Ascending aorta (tissue), 2 donors: ENCODE results near the gene BTN3A1. TPM values are rescaled to one million over a fixed set of nuclear protein-coding genes. Genes with fewer than 3 reads are reported as not detected.

Experiments
- DNase-seq, 2 donors: peaks; one replicate each; pipeline ENCODE4 v3.0.0-alpha.2; 2019; ENCODE audit warnings: low spot score in 2 of 2
- H3K27ac ChIP-seq, 2 donors: fragments of 200-600 bp; sonication (generic); one replicate each; pipeline ENCODE4 v1.5.1; 2016 to 2017; ENCODE audit warnings: mild to moderate bottlenecking in 1 of 2
- H3K27me3 ChIP-seq: fragments of 200-600 bp; sonication (generic); one replicate; pipeline ENCODE4 v1.5.1; 2017
- H3K36me3 ChIP-seq, 2 donors: fragments of 200-600 bp; sonication (generic); one replicate each; pipeline ENCODE4 v1.5.1; 2016
- H3K4me1 ChIP-seq, 2 donors: fragments of 200-600 bp; sonication (generic); one replicate each; pipeline ENCODE4 v1.5.1; 2016 to 2017; ENCODE audit warnings: mild to moderate bottlenecking in 1 of 2
- H3K4me3 ChIP-seq, 2 donors: fragments of 200-600 bp; sonication (generic); one replicate each; pipeline ENCODE4 v1.5.1; 2016 to 2017; ENCODE audit warnings: mild to moderate bottlenecking in 1 of 2
- H3K9me3 ChIP-seq, 2 donors: fragments of 200-600 bp; sonication (generic); one replicate each; pipeline ENCODE4 v1.5.1; 2016
- CTCF ChIP-seq, 3 experiments: fragments of 200-600 bp in 2 of 3; fragments of 450-650 bp in 1 of 3; sonication (generic) in 2 of 3; IDR thresholded peaks; one replicate each; pipeline ENCODE4 v1.5.1; 2016 to 2019; ENCODE audit warnings: antibody characterized with exemption in 3 of 3, mild to moderate bottlenecking in 1 of 3, moderate library complexity in 1 of 3
- intact Hi-C: fragments of 100-400 bp; cut with DNase I; formaldehyde crosslinking; loops from one replicate; pipeline ENCODE4 v1.15.1; 2023
- total RNA-seq: library from RNA; depleted of rRNA; stranded (reverse); fragments of >200 nt; gene quantifications from one replicate; pipeline ENCODE4 v1.1.0, GENCODE V29; 2016

The BTN3A1 gene
- total RNA-seq, 1 donor from 2014 or later: 7.7 TPM

GRCh38 chr6:26445934-26446667, 44.0 kb downstream of the BTN3A1 start:
- H3K4me1 ChIP-seq: peaks cover 0 to under 1% of the 10 kb centered on the region in 2 donors
- H3K36me3 ChIP-seq: peaks cover 0 to 4% of the 10 kb centered on the region in 2 donors
- H3K27ac ChIP-seq: no peak overlapping the region
- DNase-seq: no peak
- no peak overlapping the region for H3K4me3 ChIP-seq
- no peak for TF ChIP-seq CTCF (IDR thresholded peaks at IDR 0.05)
- intact Hi-C loops: no loop called here
- no peaks in the 10 kb centered on the region for H3K27me3 ChIP-seq
- no peaks in the 10 kb centered on the region for H3K9me3 ChIP-seq

- no peak for DNase-seq
- Histone ChIP-seq H3K36me3 (peaks cover 0 to 4% of the 10 kb centered on the region in 2 donors), H3K4me1 (no peaks in the 10 kb centered on the region), H3K27ac (no peak overlapping the region), H3K9me3 (no peaks in the 10 kb centered on the region), H3K27me3 (no peaks in the 10 kb centered on the region), H3K4me3 (no peak overlapping the region)
- TF ChIP-seq CTCF (IDR thresholded peaks at IDR 0.05): no peak
- intact Hi-C loops: no loop called here
Observed at GRCh38 chr6:26447257-26447656, 45.2 kb downstream of the BTN3A1 start.

GRCh38 chr6:26450240-26450639, 48.2 kb downstream of the BTN3A1 start:
- no peaks in the 10 kb centered on the region for H3K36me3 ChIP-seq
- DNase-seq: no peak
- no peaks in the 10 kb centered on the region for H3K9me3 ChIP-seq
- H3K27me3 ChIP-seq: no peaks in the 10 kb centered on the region
- TF ChIP-seq CTCF (IDR thresholded peaks at IDR 0.05): no peak
- no peaks in the 10 kb centered on the region for H3K4me1 ChIP-seq
- no peak overlapping the region for H3K27ac ChIP-seq
- H3K4me3 ChIP-seq: no peak overlapping the region
- intact Hi-C loops: no loop called here

GRCh38 chr6:26452631-26453235, 50.7 kb downstream of the BTN3A1 start:
- TF ChIP-seq CTCF (IDR thresholded peaks at IDR 0.05): no peak
- Histone ChIP-seq H3K27ac (no peak overlapping the region), H3K4me1 (peaks cover 4 to 8% of the 10 kb centered on the region in 2 donors), H3K9me3 (no peaks in the 10 kb centered on the region), H3K27me3 (no peaks in the 10 kb centered on the region), H3K36me3 (no peaks in the 10 kb centered on the region), H3K4me3 (no peak overlapping the region)
- DNase-seq: no peak
- intact Hi-C loops: no loop called here

GRCh38 chr6:26454631-26455030, 52.6 kb downstream of the BTN3A1 start:
- no peak for TF ChIP-seq CTCF (IDR thresholded peaks at IDR 0.05)
- DNase-seq: no peak
- Histone ChIP-seq H3K4me3 (no peak overlapping the region), H3K4me1 (peaks cover 4 to 15% of the 10 kb centered on the region in 2 donors), H3K9me3 (no peaks in the 10 kb centered on the region), H3K27ac (no peak overlapping the region), H3K27me3 (no peaks in the 10 kb centered on the region), H3K36me3 (peaks cover 0 to 2% of the 10 kb centered on the region in 2 donors)
- intact Hi-C loops: no loop called here
